Fibroblast of lung (primary cell): Measurements from ENCODE around the gene CGB7.

Experiments used
- CTCF ChIP-seq, 2 donors: IDR thresholded peaks in 1 of 2; conservative IDR thresholded peaks in 1 of 2; 1 replicate in 1 of 2; 2 replicates in 1 of 2; pipeline ENCODE4 v1.5.1; 2011 to 2012; ENCODE audit warnings: low read length in 2 of 2, control low read depth in 1 of 2, inconsistent platforms in 1 of 2, low read depth in 1 of 2, mild to moderate bottlenecking in 1 of 2
- EZH2 ChIP-seq: IDR thresholded peaks from 2 replicates; pipeline ENCODE4 v1.5.1; 2012; ENCODE audit warnings: low read length, control low read depth, mild to moderate bottlenecking; ENCODE audit errors: missing control alignments

GRCh38 chr19:49104229-49104864, 46.8 kb upstream of the CGB7 start:
- no peak for TF ChIP-seq CTCF (conservative IDR thresholded peaks at IDR 0.05 in 1 of 2, IDR thresholded peaks at IDR 0.05 in 1 of 2; ENCODE audit: low read depth in 1 of 2, low read length in 2 of 2)
- no peak for TF ChIP-seq EZH2
